ENCODE data around the gene SOX3.

SOX3 gene

DNA sequence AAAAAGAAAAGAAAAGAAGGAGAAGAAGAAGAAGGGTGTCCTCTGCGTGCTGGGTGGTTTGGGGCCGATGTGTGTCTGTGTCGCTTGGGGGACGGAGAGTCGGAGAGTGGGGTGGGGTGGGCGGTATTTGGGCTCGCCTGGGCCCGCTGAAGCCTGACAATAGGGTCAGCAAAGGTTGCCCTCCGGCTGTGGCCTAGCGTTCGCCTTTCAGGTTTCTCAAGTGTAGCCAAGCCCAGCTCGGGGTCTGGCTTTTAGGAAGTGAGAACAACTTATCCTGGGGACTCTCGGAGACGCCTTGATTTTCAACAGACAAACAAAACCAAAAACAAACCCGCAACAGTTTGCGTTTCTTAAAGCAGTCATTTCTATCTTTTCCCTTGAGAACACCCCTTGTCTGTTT is 4.1 kb upstream of the SOX3 start:
- TF ChIP-seq, protein P1, sequence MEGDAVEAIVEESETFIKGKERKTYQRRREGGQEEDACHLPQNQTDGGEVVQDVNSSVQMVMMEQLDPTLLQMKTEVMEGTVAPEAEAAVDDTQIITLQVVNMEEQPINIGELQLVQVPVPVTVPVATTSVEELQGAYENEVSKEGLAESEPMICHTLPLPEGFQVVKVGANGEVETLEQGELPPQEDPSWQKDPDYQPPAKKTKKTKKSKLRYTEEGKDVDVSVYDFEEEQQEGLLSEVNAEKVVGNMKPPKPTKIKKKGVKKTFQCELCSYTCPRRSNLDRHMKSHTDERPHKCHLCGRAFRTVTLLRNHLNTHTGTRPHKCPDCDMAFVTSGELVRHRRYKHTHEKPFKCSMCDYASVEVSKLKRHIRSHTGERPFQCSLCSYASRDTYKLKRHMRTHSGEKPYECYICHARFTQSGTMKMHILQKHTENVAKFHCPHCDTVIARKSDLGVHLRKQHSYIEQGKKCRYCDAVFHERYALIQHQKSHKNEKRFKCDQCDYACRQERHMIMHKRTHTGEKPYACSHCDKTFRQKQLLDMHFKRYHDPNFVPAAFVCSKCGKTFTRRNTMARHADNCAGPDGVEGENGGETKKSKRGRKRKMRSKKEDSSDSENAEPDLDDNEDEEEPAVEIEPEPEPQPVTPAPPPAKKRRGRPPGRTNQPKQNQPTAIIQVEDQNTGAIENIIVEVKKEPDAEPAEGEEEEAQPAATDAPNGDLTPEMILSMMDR (IDR thresholded peaks at IDR 0.05), result no peak
- intact Hi-C loops (cut with DNase I; ENCODE audit: low total_unique reads), result no loop called here
- Histone ChIP-seq H3K27me3 (peaks cover 4 to 78% of the 10 kb centered on the region in 2 donors), H3K27ac (no peak overlapping the region), H3K36me3 (no peaks in the 10 kb centered on the region), H3K9me3 (peaks cover 0 to 7% (median 0%) of the 10 kb centered on the region in 3 donors), H3K4me3 (no peak overlapping the region), H3K4me1 (peaks cover 0 to 31% (median 21%) of the 10 kb centered on the region in 4 donors)
- DNase-seq, result no peak

DNA sequence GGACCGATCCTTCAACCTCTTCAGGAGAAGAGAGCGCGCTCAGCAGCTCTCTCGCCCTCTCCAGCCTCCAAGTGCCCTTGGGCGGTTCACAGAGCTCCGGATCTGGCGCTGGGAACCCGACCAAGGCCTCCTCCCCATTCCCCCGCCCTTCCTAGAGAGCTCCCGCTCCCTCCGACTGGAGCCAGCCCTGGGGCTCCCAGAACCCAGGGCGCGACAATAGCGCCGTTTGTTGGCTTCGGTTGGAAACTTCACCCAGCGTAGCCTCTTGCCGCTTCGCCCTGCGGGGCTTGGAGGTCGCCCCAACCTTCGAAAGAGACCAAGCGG is 3.1 kb upstream of the SOX3 start:
- intact Hi-C loops (cut with DNase I; ENCODE audit: low total_unique reads), result no loop called here
- H3K27me3 ChIP-seq, result peaks cover 4 to 71% of the 10 kb centered on the region in 2 donors
- H3K4me1 ChIP-seq, result peaks cover 0 to 38% (median 23%) of the 10 kb centered on the region in 4 donors
- peaks cover 0 to 7% (median 0%) of the 10 kb centered on the region in 3 donors for H3K9me3 ChIP-seq
- no peak overlapping the region for H3K27ac ChIP-seq
- H3K36me3 ChIP-seq, result no peaks in the 10 kb centered on the region
- no peak for DNase-seq
- TF ChIP-seq, protein P1 (IDR thresholded peaks at IDR 0.05), result no peak
- H3K4me3 ChIP-seq, result no peak overlapping the region

DNA sequence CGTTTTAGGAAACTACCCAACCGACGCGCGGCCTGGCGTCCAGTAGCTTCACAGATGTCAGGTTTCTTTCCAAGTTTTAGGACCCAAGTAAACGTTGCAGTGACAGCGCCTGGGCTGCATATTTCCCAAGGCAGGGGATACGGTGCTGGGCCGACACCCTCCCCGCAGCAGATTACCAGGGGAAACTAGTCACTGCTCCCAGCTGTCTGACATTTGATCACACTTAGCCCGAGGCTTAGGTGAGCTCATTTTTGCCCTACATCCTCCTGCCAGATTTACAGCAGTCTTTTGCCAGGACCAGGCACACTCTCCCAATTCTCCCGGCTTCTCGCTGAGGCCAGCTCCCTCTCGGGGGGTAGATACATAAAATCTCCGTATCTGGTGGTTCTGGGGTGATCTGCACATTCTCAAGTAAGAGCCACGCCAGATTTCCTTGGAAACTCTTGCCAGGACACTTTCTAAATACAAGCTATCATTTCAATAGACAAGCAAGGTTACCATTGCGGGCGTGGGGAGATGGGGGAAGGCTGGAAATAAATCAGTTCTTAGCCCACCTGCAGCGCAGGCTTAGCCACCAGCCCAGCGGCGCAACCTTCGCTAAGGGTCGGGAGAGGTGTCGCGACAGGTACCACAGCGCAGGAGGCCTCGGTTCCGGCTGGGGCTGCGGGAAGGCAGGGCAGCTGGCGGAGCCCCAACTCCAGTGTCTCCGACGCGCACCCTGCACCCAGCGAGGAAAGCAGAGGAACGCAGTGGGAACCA is 2.5 kb upstream of the SOX3 start:
- no peak for DNase-seq
- intact Hi-C loops (cut with DNase I; ENCODE audit: low total_unique reads), result no loop called here

DNA sequence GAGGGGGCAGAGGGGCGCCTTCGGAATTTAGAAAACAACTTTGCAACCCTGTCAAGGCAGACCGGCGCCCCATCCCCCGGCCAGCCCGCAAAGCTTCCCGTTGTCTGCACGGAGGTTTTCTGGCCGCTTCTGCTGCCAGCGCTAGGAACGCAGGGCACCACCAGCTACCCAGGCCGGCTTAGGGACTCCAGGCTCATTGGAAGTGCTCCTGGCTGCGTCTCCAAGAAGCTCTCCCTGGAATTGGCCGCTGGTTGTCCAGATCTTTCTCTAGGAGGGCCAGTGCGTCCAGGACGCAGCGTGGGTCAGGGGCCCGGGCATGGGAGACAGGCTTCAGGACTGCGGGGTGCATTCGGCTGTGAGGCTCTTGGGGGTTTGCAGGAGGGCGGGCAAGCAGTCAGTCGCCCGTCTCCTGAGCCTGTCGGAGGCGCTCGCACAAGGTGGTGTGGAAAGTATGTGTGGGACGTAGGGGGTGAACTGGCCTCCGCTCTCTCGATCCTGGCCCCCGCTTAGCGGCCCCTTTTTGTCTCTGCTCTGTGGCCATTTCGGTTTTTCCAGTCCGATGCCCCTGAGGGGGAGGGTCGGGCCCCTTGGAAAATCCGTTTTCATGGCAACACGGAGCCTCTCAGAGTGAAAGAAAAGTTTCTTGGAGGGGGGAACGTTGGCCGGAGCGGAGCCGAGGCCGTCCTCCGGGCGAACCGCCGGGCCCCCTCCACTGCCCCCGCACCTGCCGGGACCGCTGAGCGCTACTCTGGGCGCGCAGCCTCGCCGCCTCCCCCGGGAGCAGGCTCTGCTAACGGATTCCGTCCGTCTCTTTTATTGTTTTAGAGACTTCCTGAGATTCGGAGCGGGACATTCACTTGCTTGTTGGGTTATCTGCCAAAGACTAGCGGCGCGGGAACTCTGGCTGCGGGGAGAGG is 810 bp upstream of the SOX3 start:
- Histone ChIP-seq H3K9me3 (peaks cover 0 to 7% (median 0%) of the 10 kb centered on the region in 3 donors), H3K4me3 (no peak overlapping the region), H3K4me1 (peaks cover 0 to 45% (median 26%) of the 10 kb centered on the region in 4 donors), H3K36me3 (no peaks in the 10 kb centered on the region), H3K27ac (no peak overlapping the region), H3K27me3 (peaks cover 4 to 77% of the 10 kb centered on the region in 2 donors)
- DNase-seq, result no peak
- TF ChIP-seq, protein P1 (IDR thresholded peaks at IDR 0.05), result no peak
- intact Hi-C loops (cut with DNase I; ENCODE audit: low total_unique reads), result no loop called here

More for the DNA sequence above, 2.5 kb upstream of the SOX3 start:
- peaks cover 0 to 44% (median 26%) of the 10 kb centered on the region in 4 donors for H3K4me1 ChIP-seq
- peaks cover 4 to 75% of the 10 kb centered on the region in 2 donors for H3K27me3 ChIP-seq
- TF ChIP-seq, protein P1 (IDR thresholded peaks at IDR 0.05), result no peak
- no peaks in the 10 kb centered on the region for H3K36me3 ChIP-seq
- no peak overlapping the region for H3K4me3 ChIP-seq
- peaks cover 0 to 7% (median 0%) of the 10 kb centered on the region in 3 donors for H3K9me3 ChIP-seq
- no peak overlapping the region for H3K27ac ChIP-seq

DNA sequence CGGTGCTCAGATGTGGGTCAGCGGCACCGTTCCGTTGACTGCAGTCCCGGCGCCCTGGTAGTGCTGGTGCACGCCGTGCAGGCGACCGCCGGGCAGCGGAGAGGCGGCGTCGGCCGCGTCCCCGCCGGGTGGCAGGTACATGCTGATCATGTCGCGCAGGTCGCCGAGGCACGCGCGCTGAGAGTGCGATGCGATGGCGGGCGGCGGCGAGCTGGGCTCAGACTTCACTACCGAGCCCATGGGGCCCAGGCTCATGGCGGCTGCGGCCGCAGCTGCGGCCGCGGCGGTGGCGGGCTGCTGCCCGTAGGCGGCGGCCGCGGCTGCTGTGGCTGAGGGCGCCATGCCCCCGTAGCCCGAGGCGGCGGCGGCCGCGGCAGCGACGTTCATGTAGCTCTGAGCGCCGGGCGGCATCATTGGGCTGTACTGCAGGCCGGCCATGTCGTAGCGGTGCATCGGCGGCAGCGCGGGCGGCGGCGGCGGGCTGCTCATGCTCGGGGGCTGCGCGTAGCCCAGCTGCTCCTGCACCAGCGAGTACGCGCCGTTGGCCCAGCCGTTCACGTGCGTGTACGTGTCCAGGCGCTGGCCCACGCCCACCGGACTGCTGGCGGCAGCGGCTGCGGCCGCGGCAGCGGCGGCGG is 1.0 kb downstream of the SOX3 start:
- peak overlapping the region; percentile 44 to 49 for H3K4me3 ChIP-seq
- H3K4me1 ChIP-seq, result peaks cover 0 to 45% (median 26%) of the 10 kb centered on the region in 4 donors
- H3K27ac ChIP-seq, result no peak overlapping the region
- intact Hi-C loops (cut with DNase I; ENCODE audit: low total_unique reads), result no loop called here
- TF ChIP-seq, protein P1 (IDR thresholded peaks at IDR 0.05), result no peak
- H3K27me3 ChIP-seq, result peaks cover 0 to 66% of the 10 kb centered on the region in 2 donors
- H3K36me3 ChIP-seq, result no peaks in the 10 kb centered on the region
- peaks cover 0 to 7% (median 0%) of the 10 kb centered on the region in 3 donors for H3K9me3 ChIP-seq
- DNase-seq, result no peak
